NCI-H2227 (cell line): Measurements from ENCODE around the gene CDK4.
A peak's percentile ranks its signal among the peaks of the same experiment; 100 is the strongest.

Experiments used
- DNase-seq: peaks from one replicate; lab custom pipeline; 2025; ENCODE audit not compliant: unreplicated experiment; lab: John Stamatoyannopoulos, UW

CDK4 gene

DNA sequence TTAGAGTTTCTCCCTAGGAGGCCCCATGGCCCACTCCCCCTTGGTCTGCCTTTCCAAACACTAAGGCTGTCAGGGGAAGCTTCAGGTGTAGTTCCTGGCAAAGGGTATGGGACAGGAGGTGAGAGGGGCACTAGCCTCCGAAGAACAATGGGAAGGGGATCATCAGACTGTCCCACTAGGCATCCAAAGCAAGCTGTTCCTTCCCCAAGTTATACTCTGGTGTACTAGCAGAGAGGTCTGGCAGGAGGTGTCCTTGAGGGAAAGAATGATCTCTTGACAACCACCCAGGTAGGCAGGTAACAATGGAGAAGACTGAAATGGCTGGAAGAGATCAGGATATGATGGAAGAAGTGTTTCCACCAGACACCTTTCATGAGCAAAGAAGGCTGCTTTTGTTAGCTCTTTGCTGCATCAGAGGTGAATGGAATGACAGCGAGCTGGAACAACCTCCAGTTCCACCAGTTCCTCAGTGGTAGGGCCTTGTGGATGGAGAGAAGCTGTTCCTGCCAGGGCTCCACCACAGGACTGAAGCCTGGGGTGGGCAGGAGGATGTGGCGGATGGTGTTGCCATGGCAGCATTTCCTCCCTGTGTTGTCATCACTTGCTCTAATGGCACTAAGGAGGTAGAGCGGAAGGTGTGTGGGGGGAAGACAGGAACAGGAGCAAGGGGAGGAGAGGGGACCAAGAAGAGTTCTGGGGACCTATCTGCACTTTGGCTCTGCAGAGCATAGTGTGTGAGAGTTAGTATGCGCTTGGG, 11.3 kb downstream of the CDK4 start:
- DNase-seq: peak; percentile 53

DNA sequence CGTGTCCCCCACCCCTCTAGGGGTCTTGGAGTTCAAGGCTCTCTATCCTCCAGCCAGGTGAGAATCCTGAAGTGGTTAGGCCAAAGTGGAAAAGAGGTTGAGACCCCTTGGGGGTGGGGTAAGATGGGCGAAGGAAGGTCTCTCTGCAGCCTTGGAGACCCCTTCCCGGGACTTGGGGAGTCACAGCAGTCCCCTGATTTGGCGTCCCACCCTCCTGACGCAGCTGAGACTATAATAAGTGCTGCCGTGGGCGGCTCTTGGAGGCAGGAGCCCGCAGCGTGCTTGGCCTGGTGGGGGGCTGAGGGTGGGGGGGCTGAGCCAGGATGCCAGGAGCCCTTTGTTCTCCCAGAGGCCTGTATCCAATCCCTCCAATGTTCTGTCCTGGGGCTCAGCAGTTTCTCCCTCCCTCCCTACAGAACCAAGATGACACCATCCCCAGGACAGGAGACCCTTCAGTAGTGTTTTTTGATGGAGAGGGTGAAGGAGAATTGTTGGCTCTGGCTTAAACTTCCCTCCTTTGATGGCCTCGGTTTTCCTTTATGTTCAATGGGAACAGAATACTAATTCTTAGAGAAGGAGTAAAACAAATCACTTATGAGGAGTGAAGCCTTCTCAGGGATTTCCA, 12.1 kb downstream of the CDK4 start:
- DNase-seq: no peak

DNA sequence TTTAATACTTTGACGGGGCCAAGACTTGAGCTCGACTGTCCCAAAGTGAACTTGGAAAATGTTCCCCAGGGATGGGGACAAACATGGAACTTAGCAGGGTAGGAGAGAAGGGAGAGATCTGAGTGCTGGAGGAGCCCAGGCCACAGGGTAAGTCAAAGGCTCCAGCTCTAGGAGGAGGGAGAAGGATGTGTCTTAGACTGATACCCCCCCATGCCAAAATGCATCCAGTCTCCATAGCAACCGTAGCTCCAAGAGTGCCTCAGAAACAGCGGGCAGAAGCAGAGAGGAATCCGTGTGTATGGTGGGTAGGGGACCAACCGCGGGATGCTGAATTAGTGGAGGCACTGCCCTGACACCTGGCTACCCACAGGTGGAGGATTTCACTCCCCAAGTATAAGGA, 12.7 kb downstream of the CDK4 start:
- peak; percentile 30 for DNase-seq

DNA sequence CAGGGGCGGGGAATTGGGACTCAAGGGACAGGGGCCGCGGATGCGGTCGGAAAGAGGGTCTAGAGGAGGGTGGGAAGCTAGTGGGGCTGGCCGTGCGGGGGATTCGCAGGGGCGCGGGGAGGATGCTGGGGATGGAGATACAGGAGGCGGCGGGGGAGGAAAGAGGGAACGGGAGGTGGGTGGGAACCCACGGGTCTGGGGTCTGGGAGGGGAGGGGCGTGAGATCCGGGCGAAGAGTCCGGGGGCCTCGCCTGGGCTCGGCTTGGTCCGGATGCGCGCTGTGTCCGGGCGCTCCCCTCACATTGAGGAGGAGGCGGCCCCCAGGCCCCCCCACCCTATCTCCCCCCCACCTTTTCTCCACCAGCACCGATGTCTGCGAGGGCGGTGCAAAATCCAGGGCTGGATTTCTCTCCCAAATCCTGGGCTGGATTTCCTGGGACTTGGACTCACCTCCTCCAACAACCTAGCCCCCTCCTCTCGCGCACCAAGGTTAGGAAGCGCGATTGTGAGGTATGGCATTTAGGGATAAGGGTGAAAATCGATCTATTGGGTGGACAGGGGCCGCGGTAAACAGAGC, 13.4 kb downstream of the CDK4 start, which contains the start of gene AGAP2:
TSS of gene AGAP2 (minus strand) at position 82 of the 577 bp plus-strand sequence. CDS start 496 bp downstream, outside the sequence.
- DNase-seq: peak; percentile 86

DNA sequence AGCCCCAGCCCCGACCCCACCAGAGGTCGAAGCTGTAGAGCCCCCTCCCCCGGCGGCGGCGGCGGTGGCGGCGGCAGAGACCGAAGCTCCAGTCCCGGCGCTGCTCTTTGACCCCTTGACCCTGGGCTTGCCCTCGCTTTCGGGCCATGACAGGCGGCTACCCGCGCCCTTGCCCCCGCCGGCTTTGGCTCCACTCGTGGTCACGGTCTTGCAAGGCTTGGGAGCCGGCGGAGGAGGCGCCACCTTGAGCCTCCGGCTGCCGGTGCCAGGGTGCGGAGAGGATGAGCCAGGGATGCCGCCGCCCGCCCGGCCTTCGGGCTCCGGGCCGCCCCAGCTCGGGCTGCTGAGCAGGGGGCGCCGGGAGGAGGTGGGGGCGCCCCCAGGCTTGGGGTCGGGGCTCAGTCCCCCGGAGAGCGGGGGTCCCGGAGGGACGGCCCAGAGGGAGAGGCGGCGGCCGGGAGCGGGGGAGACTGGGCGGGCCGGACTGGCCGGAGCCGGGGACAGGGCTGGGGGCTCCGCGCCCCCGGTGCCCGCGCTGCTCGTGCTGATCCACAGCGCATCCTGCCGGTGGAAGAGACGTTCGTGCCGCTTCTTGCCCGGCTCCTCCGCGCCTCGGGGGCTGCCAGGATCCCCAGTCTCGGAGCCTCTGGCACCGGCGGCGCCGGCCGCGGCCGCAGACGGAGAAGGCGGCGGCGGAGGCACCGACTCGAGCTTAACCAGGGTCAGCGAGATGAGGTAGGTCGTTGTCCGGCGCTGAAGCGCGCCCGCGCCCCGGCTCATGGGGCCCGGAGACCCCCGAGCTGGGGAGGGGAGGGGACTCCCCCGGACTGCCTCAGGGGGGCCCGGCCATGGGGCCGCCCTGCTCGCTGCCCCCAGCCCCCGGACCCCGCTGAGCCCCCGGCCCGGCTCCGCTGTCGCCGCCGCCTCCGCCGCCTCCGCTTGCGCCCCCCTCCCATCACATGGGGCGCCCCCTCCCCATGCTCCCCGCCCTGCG, 14.3 kb downstream of the CDK4 start:
- DNase-seq: peak; percentile 54

DNA sequence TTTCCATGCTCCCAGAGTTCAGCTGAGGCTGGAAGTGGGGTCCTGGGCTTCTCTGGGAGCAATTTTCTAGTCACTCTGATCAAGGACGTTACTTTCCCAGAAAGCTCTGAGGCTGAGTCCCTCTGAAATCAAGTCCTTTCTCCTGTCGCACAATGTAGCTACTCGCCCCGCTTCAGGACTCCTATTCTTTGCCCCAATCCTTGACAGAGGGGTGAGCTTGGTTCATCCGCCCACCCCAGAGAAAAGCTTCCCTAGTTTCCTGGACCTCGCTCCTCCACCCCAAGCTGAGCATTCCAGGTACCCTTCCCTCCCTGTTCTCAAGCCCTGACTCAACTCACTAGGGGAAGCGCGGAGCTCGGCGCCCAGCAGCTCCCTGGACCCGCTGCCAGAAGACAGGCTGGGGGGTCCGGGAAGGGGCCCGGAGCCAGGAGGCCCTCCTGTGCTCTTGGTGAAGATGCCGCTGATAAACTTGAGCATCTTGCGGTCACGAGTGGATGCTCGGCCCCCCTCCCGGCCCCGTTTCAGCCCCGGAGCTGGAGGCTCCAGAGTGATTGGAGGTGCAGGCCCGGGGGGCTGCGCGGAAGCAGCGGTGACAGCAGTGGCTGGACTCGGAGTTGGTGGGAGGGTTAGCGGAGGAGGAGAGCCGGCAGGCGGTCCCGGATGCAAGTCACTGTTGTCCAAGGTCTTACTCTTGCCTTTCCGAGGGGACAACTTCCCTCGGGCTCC, 15.2 kb downstream of the CDK4 start:
- DNase-seq: no peak

DNA sequence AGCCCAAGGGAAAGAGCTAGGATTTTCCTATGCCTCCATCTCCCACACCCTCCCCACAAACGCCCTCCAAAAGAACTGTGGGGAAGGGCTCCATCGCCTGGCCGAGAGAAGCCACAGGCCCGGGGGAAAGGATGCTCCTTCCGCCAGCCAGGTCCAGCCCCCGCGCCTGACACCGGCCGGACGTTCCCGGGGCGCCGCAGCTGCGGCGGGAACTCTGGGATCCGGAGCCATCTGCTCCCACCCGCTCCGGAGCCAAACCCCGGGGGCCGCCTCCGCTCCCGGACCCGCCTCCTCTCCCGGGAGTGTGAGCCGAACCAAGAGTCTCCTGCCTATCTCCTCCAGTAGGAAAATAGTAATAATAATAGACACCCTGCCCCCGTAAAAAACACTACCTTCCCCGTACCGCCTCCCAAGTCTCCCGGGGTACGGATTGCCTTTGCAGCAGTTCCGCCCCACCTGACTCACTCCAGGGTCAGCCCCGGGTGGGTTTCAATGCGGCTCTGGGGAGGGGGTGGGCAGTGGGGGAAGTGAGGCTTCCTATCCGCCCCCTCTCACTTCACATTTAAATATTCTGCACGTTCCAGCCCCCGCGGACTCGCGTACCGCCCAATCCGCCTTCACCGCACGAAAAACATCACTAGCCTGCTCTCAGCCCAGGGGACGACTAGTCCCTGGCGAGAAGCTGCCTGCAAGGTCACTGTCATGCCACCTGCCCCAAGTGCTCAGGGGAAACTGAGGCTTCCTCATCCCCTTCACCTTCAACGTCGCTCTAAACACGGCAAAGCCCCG, 16.0 kb downstream of the CDK4 start:
- DNase-seq: peak; percentile 66

DNA sequence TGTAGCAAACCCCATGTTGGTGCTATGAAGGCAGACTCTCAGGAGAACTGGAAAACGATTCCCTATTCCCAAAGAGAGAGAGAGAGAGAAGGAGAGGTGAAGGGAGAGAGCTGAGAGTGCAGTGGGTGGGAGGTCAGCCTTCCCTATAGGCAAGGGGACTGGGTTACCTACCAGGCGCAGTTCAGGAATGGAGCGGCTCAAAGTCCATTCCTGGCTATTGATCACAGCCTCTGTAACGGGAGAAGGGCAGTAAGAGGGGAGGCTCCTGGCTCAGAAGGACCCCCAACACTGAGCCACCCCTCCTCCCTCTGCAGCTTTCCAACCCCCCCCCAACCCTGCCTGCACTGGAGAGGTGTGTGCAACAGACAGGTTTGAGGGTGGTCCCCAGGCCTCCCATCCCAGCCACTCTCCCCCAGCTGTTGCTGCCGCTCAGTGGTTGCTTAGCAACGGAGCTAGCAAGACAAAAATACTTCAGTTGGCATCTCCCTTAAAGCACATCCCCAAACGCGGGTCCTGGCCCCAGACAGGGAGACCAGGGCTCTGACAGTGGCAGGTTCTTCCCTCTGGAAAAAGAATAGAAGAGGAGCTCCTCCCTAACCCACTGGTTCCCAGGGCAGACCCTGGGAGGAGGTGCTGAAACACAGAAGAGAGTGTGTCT, 16.8 kb downstream of the CDK4 start:
- peak; percentile 72 for DNase-seq

DNA sequence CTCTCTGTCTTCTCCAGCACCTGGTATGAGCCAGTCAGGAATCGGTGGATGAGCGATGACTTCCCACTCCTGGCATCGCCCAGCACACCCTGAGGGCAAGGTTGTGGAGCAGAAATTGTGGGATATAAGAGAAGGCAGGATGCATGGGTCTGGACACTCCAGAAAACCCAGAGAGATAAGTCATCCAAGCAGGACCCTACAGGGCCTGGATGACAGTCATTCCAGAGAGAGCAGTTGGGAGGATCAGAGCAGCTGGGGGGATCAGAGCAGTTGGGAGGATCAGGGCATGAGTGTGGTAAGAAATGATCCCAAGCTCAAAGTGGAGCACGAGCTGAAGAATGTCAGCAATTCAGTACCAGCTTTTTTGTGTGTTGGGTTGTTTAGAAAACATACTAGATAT, 17.5 kb downstream of the CDK4 start:
- no peak for DNase-seq

DNA sequence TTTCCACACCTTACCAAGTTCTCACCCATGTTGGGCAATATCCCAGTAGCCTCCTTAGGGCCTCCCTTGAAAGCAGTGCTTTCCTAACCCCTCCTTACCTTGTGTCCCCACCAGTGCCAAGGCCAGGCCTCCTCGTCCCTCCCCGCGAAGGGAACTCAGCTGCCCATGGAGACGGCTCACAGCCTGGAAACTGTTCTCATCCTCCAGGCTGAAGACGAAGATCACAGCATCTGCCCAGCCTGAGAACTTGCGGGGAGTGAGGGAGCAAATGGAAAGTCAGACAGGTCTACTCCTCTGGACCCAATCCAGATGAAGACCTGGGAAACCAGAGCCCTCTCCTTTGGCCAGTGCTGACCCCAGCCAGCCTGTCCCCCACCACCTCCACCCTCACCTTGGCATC, 18.2 kb downstream of the CDK4 start:
- no peak for DNase-seq

DNA sequence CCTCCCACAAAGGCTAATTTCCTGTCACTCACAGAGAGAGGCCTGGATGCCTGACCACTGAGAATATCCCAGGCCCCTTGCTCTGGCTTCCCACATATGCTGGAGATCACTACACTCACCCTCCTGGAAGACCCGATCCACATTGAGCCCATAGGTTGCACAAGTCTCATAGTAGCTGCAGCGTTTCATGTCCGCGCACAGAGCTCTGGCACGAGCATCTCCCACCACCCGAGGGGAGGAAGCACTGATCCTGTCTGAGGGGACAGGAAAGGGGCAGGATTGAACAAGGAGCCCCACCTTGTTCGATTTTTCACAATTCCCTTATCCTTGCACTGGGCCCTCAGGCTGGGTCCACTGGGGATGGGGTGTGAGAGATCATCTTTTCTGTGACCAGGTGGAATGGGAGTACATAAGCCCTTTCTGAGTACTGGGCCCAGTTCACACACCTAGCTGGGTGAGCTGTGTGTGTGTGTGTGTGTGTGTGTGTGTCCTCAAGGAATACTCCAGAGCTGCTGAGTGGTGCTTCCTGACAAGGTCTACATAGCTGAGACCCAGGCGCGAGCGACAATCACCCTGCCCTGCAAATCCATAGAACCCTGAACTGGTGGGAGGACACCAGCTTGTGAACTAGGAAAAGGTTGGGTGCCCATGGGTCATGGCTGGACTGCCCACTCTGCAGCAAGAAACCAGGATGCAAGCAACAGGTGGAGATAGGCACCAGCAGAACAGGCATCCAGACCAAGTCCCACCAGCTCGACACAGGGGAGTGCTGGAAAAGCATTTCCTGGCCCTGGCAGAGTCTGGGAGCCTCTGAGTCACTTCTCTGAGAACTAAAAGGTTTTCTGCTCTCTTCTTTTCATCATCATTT, 19.1 kb downstream of the CDK4 start:
- DNase-seq: no peak

DNA sequence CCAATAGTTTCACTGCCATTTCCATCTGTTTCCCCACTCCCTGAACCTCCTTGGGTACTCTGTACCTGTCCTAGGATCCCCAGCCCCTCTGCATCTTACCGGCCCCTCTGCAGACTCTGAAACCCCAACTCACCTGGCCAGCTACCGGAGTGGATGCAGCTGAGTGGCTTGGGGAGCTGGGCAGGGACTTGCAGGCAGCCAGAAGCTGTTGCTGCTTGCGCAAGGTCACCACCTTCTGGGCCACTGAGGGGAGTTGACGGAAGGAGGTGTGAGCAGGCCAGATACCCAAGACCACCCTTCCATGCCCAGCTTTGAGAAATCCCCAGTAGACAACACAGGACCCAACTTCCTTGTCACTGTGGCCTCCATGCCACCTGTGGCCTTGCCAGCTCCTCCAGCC, 19.8 kb downstream of the CDK4 start:
- DNase-seq: no peak

DNA sequence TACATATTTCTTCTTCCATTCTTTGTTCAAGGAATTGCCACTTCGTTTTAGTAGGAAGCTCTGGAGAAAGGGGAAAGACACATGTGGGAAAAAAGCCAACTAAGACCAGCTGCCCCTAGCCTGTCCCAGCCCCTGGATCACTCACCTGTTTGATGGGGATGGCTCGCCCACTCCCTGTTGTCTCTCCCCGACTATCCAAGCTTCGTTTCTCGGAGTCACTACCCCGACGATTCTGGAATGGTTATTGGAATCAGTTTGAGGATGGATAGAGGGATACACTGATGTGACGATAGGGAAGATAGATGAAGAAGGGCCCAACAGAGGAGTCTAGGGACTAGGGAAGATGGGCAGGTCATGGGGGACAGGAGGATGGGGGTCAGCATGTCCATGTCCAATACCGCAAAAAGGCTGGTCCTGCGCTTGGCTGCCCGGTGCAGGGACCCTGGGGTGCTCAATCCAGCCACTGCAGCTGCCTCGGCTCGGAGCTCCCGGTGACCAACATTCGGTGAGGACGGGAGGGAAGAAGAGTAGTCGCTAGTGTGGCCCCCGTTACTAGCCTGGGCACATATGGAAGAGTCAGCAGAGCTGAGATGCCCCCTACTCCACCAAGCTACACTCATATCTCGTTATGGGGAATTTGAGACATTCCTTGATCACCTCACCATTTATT, 20.6 kb downstream of the CDK4 start:
- no peak for DNase-seq

DNA sequence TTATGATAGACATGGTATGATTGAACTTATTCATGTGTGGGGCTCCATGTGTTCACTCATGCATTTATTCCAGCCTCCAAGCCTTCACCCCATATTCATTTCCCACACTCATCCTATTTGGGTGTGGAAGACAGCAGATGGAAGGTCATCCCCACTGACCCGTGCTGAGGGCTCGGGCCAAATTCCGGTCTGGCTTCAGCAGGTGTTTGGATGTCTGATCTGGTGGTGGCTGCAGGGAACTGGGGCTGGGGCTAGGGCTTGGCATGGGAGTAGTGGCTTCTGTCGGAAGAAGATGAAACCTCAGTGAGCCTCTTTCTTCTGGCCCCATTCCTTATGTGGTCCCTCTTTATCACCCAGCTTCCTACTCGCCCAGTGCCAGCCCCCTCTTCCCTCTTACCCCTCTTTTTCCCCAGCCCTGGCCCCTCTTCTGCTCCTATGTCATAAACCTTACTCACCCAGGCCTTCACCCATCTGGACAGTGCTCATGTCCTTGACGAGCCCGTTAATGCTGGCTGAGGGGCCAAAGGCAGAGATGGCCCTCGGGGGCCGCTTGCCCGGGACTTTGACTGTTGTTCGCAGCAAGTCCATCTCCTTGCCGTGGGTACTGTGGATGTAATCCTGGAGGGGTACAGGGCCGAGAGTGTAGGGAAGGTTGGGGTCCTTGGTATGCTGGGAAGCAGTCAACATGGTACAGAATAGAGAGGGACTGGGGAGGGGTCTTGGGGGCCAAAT, 21.6 kb downstream of the CDK4 start:
- DNase-seq: no peak

DNA sequence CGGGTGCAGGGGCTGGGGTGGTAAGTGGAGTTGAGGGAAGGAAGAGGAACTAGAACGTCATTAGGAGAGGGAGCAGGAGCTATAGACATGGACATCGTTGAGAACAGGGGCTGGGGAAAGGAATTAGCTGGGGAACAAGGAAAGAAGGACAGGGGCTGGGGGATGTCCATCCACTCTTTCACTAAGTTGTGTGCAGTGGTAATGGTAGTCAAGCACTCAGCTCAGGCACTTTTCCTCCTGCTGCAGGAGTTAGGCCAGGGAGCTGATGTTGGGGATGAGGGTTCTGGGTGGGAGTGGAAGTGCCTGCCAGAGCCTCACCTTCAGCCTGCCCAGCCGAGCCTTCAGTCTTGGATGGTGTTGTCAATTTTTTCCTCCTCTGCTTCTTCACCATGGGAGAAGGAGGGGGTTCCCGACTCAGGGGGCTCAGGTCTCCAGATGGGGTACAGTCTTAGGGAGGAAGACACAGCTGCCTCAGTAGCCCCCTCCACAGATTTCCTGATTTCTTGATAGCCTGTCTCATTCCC, 22.7 kb downstream of the CDK4 start:
- no peak for DNase-seq

DNA sequence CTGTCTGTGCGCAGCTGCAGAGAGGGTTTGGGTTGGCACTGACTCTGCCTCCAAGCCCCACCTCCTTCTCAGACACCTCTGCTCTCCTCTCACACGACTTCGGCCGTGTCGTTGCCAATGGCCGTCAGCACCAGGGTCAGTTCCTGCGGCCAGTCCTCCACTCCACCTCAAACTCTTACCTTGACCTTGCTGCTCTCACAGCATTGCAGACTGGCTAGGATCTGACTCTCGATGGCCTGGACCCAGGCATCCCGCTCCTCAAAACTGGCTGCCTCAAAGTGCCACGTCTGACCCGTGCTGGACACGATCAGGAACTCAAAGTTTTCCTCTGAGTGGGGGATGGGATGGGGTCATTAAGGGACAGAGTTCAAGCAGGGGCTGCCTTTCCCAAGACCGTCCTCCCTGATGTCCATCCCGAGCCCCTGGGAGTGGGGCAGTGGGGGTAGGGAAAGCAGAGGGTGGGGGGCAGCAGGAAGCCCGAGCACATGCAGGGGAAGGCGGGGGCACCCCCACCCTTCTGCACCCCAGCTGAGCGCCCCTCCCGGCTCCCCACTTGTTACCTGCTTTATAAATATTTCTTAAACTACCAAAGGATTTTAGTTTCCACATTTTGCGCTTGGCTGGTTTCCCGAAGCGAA, 24.2 kb downstream of the CDK4 start:
- no peak for DNase-seq
